ENCODE measurements around the gene CBLB. TPM values are rescaled to one million over a fixed set of nuclear protein-coding genes. Genes with fewer than 3 reads are reported as not detected.

CBLB gene
- total RNA-seq, 1 donor from 2014 or later, result 38.6 TPM

- no peak for DNase-seq (ENCODE audit: low spot score)
- intact Hi-C loops (cut with DNase I), result no loop called here
These were observed 194.3 kb downstream of the CBLB start for GRCh38 chr3:105674437-105675065.

GRCh38 chr3:105672996-105673395, 195.8 kb downstream of the CBLB start:
- intact Hi-C loops (cut with DNase I), result no loop called here
- DNase-seq (ENCODE audit: low spot score), result no peak

GRCh38 chr3:105662306-105662705, 206.5 kb downstream of the CBLB start:
- intact Hi-C loops (cut with DNase I), result no loop called here
- no peak for DNase-seq (ENCODE audit: low spot score)

- DNase-seq (ENCODE audit: low spot score), result no peak
- intact Hi-C loops (cut with DNase I), result no loop called here
These were observed 207.4 kb downstream of the CBLB start for GRCh38 chr3:105661461-105661860.

- intact Hi-C loops (cut with DNase I), result no loop called here
These were observed 211.9 kb downstream of the CBLB start for GRCh38 chr3:105656651-105657504.

GRCh38 chr3:105653868-105654267, 214.9 kb downstream of the CBLB start:
- intact Hi-C loops (cut with DNase I), result no loop called here
- DNase-seq (ENCODE audit: low spot score), result no peak

More at GRCh38 chr3:105656651-105657504, 211.9 kb downstream of the CBLB start:
- DNase-seq (ENCODE audit: low spot score), result no peak

GRCh38 chr3:105653166-105653565, 215.6 kb downstream of the CBLB start:
- intact Hi-C loops (cut with DNase I), result no loop called here
- no peak for DNase-seq (ENCODE audit: low spot score)

- no peak for DNase-seq (ENCODE audit: low spot score)
- intact Hi-C loops (cut with DNase I), result no loop called here
These were observed 219.3 kb downstream of the CBLB start for GRCh38 chr3:105649480-105649879.

- intact Hi-C loops (cut with DNase I), result no loop called here
- DNase-seq (ENCODE audit: low spot score), result no peak
These were observed 221.8 kb downstream of the CBLB start for GRCh38 chr3:105647047-105647446.

GRCh38 chr3:105639131-105639530, 229.7 kb downstream of the CBLB start:
- intact Hi-C loops (cut with DNase I), result no loop called here
- DNase-seq (ENCODE audit: low spot score), result no peak

GRCh38 chr3:105634708-105635107, 234.1 kb downstream of the CBLB start:
- intact Hi-C loops (cut with DNase I), result no loop called here
- DNase-seq (ENCODE audit: low spot score), result no peak

GRCh38 chr3:105629718-105630117, 239.1 kb downstream of the CBLB start:
- intact Hi-C loops (cut with DNase I), result no loop called here
- no peak for DNase-seq (ENCODE audit: low spot score)

- DNase-seq (ENCODE audit: low spot score), result no peak
- intact Hi-C loops (cut with DNase I), result no loop called here
These were observed 242.1 kb downstream of the CBLB start for GRCh38 chr3:105626739-105627138.

GRCh38 chr3:105622169-105622568, 246.6 kb downstream of the CBLB start:
- intact Hi-C loops (cut with DNase I), result no loop called here
- DNase-seq (ENCODE audit: low spot score), result no peak

- no peak for DNase-seq (ENCODE audit: low spot score)
These were observed 248.6 kb downstream of the CBLB start for GRCh38 chr3:105620236-105620635.

GRCh38 chr3:105619651-105620050, 249.2 kb downstream of the CBLB start:
- DNase-seq (ENCODE audit: low spot score), result no peak
- intact Hi-C loops (cut with DNase I), result no loop called here

More at GRCh38 chr3:105620236-105620635, 248.6 kb downstream of the CBLB start:
- intact Hi-C loops (cut with DNase I), result no loop called here

- intact Hi-C loops (cut with DNase I), result no loop called here
- no peak for DNase-seq (ENCODE audit: low spot score)
These were observed 250.3 kb downstream of the CBLB start for GRCh38 chr3:105618556-105618955.

GRCh38 chr3:105616374-105617121, 252.3 kb downstream of the CBLB start:
- no peak for DNase-seq (ENCODE audit: low spot score)
- intact Hi-C loops (cut with DNase I), result no loop called here

GRCh38 chr3:105615814-105616213, 253.0 kb downstream of the CBLB start:
- DNase-seq (ENCODE audit: low spot score), result no peak
- intact Hi-C loops (cut with DNase I), result no loop called here

GRCh38 chr3:105614288-105615030, 254.4 kb downstream of the CBLB start:
- intact Hi-C loops (cut with DNase I), result no loop called here

More at GRCh38 chr3:105614288-105615030, 254.4 kb downstream of the CBLB start:
- DNase-seq (ENCODE audit: low spot score), result no peak
